ENCODE data around the gene MAPK8IP1. TPM values are rescaled to one million over a fixed set of nuclear protein-coding genes. Genes with fewer than 3 reads are reported as not detected.
A peak's percentile ranks its signal among the peaks of the same experiment; 100 is the strongest.

The MAPK8IP1 gene
- total RNA-seq, 2 experiments from 2014 or later, result 0.42 to 0.73 TPM

DNA sequence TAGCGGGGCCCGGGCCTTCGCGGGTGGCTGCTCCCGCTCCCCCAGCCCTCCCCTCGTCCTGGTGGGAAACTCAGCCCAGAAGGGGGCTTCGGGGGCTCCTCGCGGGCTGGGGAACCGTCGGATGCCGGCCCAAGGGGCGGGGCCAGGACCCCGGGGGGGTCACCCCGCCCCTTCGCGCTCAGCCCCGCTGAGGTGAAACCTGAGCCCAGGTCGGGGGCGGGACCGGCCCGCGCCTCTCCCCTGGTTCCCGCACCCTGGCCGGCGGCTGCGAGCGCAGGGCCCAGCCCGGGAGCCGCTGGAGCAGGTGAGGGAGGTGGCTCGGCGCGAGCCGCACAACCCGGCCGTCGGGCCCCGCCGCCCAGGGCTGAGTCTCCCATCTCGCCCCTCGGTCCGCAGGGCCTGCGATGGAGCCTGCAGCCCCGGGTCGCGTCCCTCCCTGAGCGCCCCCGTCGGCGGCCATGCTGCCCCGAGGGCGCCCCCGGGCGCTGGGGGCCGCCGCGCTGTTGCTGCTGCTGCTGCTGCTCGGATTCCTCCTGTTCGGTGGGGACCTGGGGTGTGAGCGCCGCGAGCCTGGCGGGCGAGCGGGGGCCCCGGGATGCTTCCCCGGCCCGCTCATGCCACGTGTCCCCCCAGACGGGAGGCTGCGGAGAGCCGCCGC lies 37.1 kb downstream of the MAPK8IP1 start, which contains the start of gene LARGE2:
LARGE2 (plus strand) TSS at position 232 of the 658 bp plus-strand sequence; CDS start at position 459, 227 bp downstream.
- Mint-ChIP-seq H3K27ac (no peak within 1 kb of the TSS), H3K36me3 (no peaks in the 10 kb centered on the region), H3K4me1 (peaks cover 22% of the 10 kb centered on the region), H3K4me3 (peak within 1 kb of the TSS; percentile 42), H3K27me3 (peaks cover 19% of the 10 kb centered on the region), H3K9me3 (ENCODE audit: low read depth) (no peaks in the 10 kb centered on the region)
- CTCF ChIA-PET, result no interaction called here
- ATAC-seq (no peak), DNase-seq (no peak)

DNA sequence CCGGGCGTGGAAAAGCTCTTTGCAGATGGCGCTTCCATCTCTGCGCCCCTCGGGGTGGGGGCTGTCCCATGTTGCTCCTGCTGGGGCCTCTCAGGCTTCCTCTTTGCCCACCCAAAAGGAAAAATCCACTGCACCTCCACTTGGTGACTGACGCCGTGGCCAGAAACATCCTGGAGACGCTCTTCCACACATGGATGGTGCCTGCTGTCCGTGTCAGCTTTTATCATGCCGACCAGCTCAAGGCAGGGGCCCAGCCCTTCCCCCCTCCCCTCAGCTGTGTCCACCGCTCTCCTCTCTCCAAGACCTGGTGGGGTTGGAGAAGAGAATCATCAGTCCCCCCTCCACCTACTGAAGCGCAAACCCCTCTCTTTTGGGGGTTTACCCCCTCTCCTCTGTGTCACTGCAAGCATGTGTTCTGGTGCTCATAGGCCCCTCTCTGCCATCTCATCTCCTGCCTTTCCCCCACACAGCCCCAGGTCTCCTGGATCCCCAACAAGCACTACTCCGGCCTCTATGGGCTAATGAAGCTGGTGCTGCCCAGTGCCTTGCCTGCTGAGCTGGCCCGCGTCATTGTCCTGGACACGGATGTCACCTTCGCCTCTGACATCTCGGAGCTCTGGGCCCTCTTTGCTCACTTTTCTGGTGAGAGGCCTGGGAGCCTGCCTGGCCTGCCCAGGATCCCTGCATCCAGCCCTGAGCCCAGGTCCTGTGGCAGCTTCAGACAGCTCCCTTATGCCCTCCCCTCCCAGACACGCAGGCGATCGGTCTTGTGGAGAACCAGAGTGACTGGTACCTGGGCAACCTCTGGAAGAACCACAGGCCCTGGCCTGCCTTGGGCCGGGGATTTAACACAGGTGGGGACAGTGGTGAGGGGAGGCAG lies 38.8 kb downstream of the MAPK8IP1 start:
- Mint-ChIP-seq H3K36me3 (no peaks in the 10 kb centered on the region), H3K27me3 (peaks cover 19% of the 10 kb centered on the region), H3K4me1 (peaks cover 23% of the 10 kb centered on the region), H3K4me3 (no peak overlapping the region), H3K9me3 (ENCODE audit: low read depth) (no peaks in the 10 kb centered on the region), H3K27ac (no peak overlapping the region)
- no peak for DNase-seq
- CTCF ChIA-PET, result interaction anchor here (0.8 to 1.5 kb wide), 2 partner anchors 26 to 153 kb away, joined by 3 read pairs; no protein-coding TSS in a partner anchor
- ATAC-seq, result no peak

DNA sequence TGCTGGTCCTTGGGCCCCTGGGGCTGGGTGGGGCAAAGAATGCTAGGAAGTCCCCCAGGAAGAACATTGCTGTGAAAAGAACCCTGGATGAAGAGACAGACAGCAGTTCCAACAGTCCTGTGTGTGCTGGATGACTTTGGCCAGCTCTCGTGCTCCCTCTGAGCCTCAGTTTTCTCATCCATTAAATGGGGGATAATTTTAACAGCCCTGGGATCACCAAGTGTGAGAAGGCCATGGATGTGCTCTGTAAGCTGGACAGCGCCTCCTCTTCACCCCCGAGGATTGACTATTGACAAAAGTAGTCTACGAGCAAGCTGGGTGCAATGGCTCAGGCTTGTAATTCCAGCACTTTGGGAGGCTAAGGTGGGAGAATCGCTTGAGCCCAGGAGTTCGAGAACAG lies 39.5 kb downstream of the MAPK8IP1 start:
- Mint-ChIP-seq H3K27me3 (peaks cover 19% of the 10 kb centered on the region), H3K9me3 (ENCODE audit: low read depth) (no peaks in the 10 kb centered on the region), H3K27ac (no peak overlapping the region), H3K36me3 (no peaks in the 10 kb centered on the region), H3K4me1 (peaks cover 23% of the 10 kb centered on the region), H3K4me3 (no peak overlapping the region)
- no peak for ATAC-seq
- CTCF ChIA-PET, result no interaction called here
- DNase-seq, result no peak

DNA sequence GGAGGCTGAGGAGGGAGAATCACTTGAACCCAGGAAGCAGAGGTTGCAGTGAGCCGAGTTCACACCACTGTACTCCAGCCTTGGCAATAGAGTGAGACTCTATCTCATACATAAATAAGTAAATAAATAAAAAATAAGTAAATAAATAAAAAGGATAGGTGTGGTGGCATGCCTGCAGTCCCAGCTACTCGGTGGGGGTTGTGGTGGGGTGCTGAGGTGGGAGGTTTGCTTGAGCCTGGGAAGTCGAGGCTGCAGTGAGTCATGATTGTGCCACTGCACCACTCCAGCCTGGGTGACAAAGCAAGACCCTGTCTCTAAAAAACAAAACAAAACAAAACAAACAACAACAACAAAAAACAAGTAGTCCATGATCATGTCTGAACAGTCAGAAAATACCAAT lies 40.1 kb downstream of the MAPK8IP1 start:
- CTCF ChIA-PET, result interaction anchor here (1.1 kb wide), 1 partner anchor 39 kb away, joined by 3 read pairs; no protein-coding TSS in a partner anchor
- DNase-seq (no peak), ATAC-seq (no peak)
- Mint-ChIP-seq H3K27me3 (peaks cover 19% of the 10 kb centered on the region), H3K4me3 (no peak overlapping the region), H3K27ac (no peak overlapping the region), H3K36me3 (no peaks in the 10 kb centered on the region), H3K9me3 (ENCODE audit: low read depth) (no peaks in the 10 kb centered on the region), H3K4me1 (peaks cover 29% of the 10 kb centered on the region)

DNA sequence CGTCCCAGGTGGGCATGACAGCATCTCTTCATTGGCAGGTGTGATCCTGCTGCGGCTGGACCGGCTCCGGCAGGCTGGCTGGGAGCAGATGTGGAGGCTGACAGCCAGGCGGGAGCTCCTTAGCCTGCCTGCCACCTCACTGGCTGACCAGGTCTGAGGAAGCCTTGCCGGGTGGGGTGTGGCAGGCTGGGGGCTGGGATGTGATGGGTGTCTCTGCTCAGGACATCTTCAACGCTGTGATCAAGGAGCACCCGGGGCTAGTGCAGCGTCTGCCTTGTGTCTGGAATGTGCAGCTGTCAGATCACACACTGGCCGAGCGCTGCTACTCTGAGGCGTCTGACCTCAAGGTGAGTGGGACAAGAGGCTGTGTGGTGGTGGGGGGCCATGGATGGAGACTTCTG lies 40.5 kb downstream of the MAPK8IP1 start:
- H3K4me3 Mint-ChIP-seq, result no peak overlapping the region
- ATAC-seq (no peak), DNase-seq (no peak)
- peaks cover 32% of the 10 kb centered on the region for H3K4me1 Mint-ChIP-seq
- CTCF ChIA-PET, result interaction anchor here (1.1 kb wide), 1 partner anchor 39 kb away, joined by 3 read pairs; no protein-coding TSS in a partner anchor
- no peak overlapping the region for H3K27ac Mint-ChIP-seq
- H3K27me3 Mint-ChIP-seq, result peaks cover 19% of the 10 kb centered on the region
- no peaks in the 10 kb centered on the region for H3K36me3 Mint-ChIP-seq
- no peaks in the 10 kb centered on the region for H3K9me3 Mint-ChIP-seq (ENCODE audit: low read depth)

DNA sequence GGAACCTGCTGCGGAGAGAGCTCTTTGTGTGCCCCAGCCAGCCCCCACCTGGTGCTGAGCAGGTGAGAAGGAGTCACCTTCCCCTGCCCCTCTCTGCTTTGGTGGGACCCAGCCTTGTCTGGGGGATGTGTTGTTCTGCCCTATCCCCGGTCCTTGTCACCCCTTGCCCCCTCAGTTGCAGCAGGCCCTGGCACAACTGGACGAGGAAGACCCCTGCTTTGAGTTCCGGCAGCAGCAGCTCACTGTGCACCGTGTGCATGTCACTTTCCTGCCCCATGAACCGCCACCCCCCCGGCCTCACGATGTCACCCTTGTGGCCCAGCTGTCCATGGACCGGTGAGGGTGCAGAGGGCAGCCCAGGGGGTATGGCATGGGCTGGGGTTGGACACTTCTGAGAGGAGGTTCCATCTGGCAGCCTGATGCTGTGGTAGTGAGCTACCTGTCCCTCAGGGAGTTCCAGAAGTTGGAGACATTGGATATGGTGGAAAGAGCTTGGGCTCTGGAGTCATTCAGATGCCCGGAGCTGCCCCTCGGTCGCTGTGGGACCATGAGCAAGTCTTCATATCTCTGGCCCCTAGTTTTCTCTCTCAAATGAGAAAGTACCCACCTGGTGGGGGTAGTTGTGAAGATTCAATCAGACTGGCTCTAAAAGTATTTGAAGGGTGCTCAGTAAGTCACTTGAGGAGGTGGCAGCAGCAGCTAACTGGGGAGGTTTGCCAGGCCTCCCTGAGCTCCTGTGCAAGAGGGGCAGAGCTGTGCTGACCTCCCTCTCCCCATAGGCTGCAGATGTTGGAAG lies 41.3 kb downstream of the MAPK8IP1 start:
- Mint-ChIP-seq H3K4me1 (peaks cover 34% of the 10 kb centered on the region), H3K27ac (peak overlapping the region; percentile 63), H3K9me3 (ENCODE audit: low read depth) (no peaks in the 10 kb centered on the region), H3K4me3 (no peak overlapping the region), H3K27me3 (peaks cover 14% of the 10 kb centered on the region), H3K36me3 (no peaks in the 10 kb centered on the region)
- ATAC-seq, result no peak
- no peak for DNase-seq
- CTCF ChIA-PET, result interaction anchor here (1.0 to 1.1 kb wide), 5 partner anchors 9 to 84 kb away, joined by 3 read pairs; partner anchors contain the start of gene PEX16

DNA sequence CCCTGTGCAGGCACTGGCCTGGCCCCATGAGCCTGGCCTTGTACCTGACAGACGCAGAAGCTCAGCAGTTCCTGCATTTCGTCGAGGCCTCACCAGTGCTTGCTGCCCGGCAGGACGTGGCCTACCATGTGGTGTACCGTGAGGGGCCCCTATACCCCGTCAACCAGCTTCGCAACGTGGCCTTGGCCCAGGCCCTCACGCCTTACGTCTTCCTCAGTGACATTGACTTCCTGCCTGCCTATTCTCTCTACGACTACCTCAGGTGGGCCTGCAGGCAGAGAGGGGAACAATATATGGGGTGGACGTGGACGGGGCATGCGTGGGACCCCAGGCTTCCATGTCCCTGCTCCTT lies 41.9 kb downstream of the MAPK8IP1 start:
- H3K27me3 Mint-ChIP-seq, result peaks cover 13% of the 10 kb centered on the region
- H3K36me3 Mint-ChIP-seq, result peaks cover 1% of the 10 kb centered on the region
- H3K9me3 Mint-ChIP-seq (ENCODE audit: low read depth), result no peaks in the 10 kb centered on the region
- CTCF ChIA-PET, result interaction anchor here (0.6 to 1.1 kb wide), 5 partner anchors 9 to 84 kb away, joined by 3 read pairs; partner anchors contain the start of gene PEX16
- ATAC-seq, result peak; percentile 24
- peak overlapping the region; percentile 63 for H3K27ac Mint-ChIP-seq
- no peak overlapping the region for H3K4me3 Mint-ChIP-seq
- H3K4me1 Mint-ChIP-seq, result peaks cover 34% of the 10 kb centered on the region
- DNase-seq, result peak; percentile 57

DNA sequence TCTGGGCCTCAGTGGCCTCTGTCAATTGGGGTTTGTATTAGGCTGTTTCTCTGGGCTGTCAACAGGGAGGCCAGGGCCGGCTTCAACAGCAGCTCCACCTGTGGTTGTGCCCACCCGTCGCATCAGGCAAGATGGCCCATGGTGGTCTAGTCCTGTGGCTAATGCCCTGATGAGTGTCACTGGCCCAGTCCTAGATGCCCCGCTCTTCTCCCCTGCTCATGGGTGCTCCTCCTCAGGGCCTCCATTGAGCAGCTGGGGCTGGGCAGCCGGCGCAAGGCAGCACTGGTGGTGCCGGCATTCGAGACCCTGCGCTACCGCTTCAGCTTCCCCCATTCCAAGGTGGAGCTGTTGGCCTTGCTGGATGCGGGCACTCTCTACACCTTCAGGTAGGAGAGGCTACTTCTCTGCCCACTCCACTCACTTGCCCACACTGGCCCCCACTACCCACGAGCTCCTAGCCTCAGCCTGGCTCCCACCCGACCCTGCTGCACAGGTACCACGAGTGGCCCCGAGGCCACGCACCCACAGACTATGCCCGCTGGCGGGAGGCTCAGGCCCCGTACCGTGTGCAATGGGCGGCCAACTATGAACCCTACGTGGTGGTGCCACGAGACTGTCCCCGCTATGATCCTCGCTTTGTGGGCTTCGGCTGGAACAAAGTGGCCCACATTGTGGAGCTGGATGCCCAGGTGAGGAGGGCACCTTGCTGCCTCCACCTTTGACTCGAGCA lies 42.4 kb downstream of the MAPK8IP1 start:
- ATAC-seq (no peak), DNase-seq (no peak)
- CTCF ChIA-PET, result interaction anchor here (0.6 to 1.1 kb wide), 7 partner anchors 9 to 85 kb away, joined by 3 read pairs; partner anchors contain the start of gene PEX16
- H3K4me3 Mint-ChIP-seq, result no peak overlapping the region
- H3K27ac Mint-ChIP-seq, result peak overlapping the region; percentile 63
- H3K27me3 Mint-ChIP-seq, result peaks cover 13% of the 10 kb centered on the region
- H3K9me3 Mint-ChIP-seq (ENCODE audit: low read depth), result no peaks in the 10 kb centered on the region
- peaks cover 4% of the 10 kb centered on the region for H3K36me3 Mint-ChIP-seq
- H3K4me1 Mint-ChIP-seq, result peaks cover 34% of the 10 kb centered on the region

DNA sequence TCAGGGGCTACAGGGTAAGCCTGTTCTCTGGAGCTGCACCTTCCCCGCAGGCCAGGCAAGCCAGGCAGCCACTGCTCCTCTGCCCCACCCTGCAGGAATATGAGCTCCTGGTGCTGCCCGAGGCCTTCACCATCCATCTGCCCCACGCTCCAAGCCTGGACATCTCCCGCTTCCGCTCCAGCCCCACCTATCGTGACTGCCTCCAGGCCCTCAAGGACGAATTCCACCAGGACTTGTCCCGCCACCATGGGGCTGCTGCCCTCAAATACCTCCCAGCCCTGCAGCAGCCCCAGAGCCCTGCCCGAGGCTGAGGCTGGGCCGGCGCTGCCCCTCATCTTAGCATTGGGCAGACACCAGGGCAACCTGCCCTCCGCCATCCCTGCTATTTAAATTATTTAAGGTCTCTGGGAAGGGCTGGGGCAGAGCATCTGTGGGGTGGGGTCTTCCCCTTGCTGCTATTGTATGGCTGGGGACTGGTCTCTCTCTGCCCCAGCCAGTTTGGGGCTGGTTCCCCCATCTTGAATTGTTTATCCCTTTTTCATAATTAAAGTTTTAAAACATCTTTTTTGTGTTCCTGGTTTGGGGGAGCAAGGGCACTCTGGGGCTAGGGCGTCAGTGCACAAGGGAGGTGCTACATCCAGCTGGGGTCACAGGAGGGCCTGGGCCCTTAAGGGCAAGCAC lies 43.2 kb downstream of the MAPK8IP1 start:
- Mint-ChIP-seq H3K4me3 (no peak overlapping the region), H3K27me3 (peaks cover 8% of the 10 kb centered on the region), H3K9me3 (ENCODE audit: low read depth) (no peaks in the 10 kb centered on the region), H3K4me1 (peaks cover 31% of the 10 kb centered on the region), H3K27ac (no peak overlapping the region), H3K36me3 (peaks cover 4% of the 10 kb centered on the region)
- CTCF ChIA-PET, result interaction anchor here (1.1 to 2.3 kb wide), 3 partner anchors 10 to 86 kb away, joined by 3 to 11 read pairs (median 3); partner anchors contain the start of gene PEX16
- no peak for DNase-seq
- ATAC-seq, result no peak

DNA sequence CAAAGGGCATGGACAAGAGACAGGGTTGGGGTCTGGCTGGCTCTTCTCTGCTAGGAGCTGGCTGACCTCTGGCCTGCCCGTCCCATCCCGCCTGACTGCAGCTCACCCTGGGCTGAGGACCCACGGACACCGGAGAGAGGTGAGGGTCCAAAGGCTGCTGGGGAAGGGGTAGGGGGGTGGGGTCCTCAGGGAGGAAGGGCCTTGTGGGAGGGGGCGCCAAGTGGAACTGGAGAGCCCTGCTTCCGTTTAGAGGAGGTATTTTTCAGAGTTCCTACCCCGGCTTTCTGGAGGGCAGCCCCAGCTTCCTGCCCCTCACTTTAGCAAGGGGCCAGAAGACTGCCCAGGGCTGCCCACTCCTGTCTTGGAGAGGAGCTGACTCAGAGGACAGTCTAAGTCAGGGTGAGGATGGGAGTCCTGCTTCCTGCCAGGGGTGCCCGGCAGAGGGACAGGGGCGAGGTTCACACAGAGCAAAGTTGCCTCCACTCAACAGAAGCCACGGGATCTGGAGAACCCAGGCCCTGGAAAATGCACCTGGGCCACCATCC lies 44.1 kb downstream of the MAPK8IP1 start:
- ATAC-seq (peak; percentile 48), DNase-seq (peak; percentile 44)
- H3K27ac Mint-ChIP-seq, result peak overlapping the region; percentile 90
- H3K36me3 Mint-ChIP-seq, result peaks cover 4% of the 10 kb centered on the region
- peaks cover under 1% of the 10 kb centered on the region for H3K27me3 Mint-ChIP-seq
- H3K4me3 Mint-ChIP-seq, result peak overlapping the region; percentile 43
- H3K9me3 Mint-ChIP-seq (ENCODE audit: low read depth), result no peaks in the 10 kb centered on the region
- CTCF ChIA-PET, result interaction anchor here (0.7 to 2.3 kb wide), 6 partner anchors 11 to 309 kb away, joined by 3 to 11 read pairs (median 6); partner anchors contain the start of gene PEX16
- H3K4me1 Mint-ChIP-seq, result peaks cover 31% of the 10 kb centered on the region

DNA sequence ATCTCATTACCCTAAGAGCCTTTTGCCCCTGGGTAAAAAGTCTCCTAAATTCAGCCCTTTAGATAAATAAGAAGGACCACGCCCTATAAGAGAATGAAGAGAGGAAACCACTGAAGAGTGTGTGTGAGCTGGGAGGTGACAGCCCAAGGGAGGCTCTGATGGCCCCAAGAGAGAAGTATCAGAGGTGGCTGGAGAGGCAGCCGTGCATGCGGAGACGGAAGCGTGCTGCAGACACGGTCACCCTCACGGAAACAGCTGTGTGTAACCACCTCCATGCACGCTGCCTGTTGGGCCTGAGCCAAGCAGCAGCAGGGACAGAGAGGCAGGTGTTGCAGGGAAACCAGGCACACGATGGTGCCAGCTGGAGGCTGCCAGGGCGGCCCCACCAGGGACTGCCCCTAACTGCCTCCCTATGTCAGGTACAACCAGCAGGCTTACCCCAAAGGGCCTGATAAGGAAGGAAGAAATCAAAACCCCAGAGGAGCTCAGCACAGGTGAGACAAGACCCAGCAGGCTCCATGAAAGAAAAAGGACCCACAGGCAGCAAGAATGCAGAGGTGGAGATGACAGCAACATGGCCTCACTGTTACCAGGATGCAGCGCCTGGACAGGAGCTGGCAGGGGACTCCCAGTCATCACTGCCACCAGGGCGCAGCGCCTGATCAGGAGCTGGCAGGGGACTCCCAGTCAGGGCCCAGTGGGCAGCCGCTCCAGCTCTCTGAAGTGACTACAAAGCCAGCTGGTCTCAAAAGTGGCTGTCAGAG lies 44.8 kb downstream of the MAPK8IP1 start:
- H3K4me1 Mint-ChIP-seq, result peaks cover 31% of the 10 kb centered on the region
- ATAC-seq (peak; percentile 87), DNase-seq (peak; percentile 81)
- no peaks in the 10 kb centered on the region for H3K9me3 Mint-ChIP-seq (ENCODE audit: low read depth)
- peaks cover 4% of the 10 kb centered on the region for H3K36me3 Mint-ChIP-seq
- CTCF ChIA-PET, result interaction anchor here (1.0 to 2.3 kb wide), 6 partner anchors 12 to 308 kb away, joined by 3 to 11 read pairs (median 6); partner anchors contain the start of gene PEX16
- peak overlapping the region; percentile 43 for H3K4me3 Mint-ChIP-seq
- no peaks in the 10 kb centered on the region for H3K27me3 Mint-ChIP-seq
- H3K27ac Mint-ChIP-seq, result peak overlapping the region; percentile 90
